H1 (cell line): Measurements from ENCODE around the gene SLC22A23. TPM values are rescaled to one million over a fixed set of nuclear protein-coding genes. Genes with fewer than 3 reads are reported as not detected.

Experiments
- CTCF ChIA-PET: fragments of 300-600 bp; sonication (Branson Sonifier 250); formaldehyde crosslinking; loops from one replicate; lab custom pipeline; 2021; ENCODE audit not compliant: partially characterized antibody; lab: Charles Lee
- POLR2A ChIA-PET: fragments of 300-600 bp; sonication (Branson Sonifier 250); formaldehyde crosslinking; loops from one replicate; lab custom pipeline; 2021; ENCODE audit warnings: inconsistent platforms; ENCODE audit not compliant: partially characterized antibody; lab: Charles Lee
- DNase-seq, 2 experiments: peaks; one replicate each; pipeline versions ENCODE4 v3.0.0 to v3.0.0-alpha.2; 2010 to 2022; ENCODE audit warnings: low spot score in 2 of 2, low read depth in 1 of 2, mixed read lengths in 1 of 2
- FAIRE-seq: peaks from 2 replicates; lab custom pipeline; 2011; peaks lifted over from hg19 to GRCh38; lab: Jason Lieb, UNC
- H2AFZ ChIP-seq: 2 replicates; pipeline ENCODE4 v1.8.1; 2012; ENCODE audit warnings: low read length, inconsistent platforms
- H2AK5ac ChIP-seq: 2 replicates; pipeline ENCODE4 v1.6.1; 2013; ENCODE audit warnings: low read depth, low read length
- H2BK120ac ChIP-seq: replicated peaks from 2 replicates; pipeline ENCODE3; 2013; ENCODE audit warnings: low read depth, low read length, inconsistent platforms
- H2BK12ac ChIP-seq: 2 replicates; pipeline ENCODE4 v1.6.1; 2013; ENCODE audit warnings: low read depth, low read length
- H2BK15ac ChIP-seq: 2 replicates; pipeline ENCODE4 v1.6.1; 2013; ENCODE audit warnings: low read length
- H2BK20ac ChIP-seq: 2 replicates; pipeline ENCODE4 v1.6.1; 2013; ENCODE audit warnings: low read length
- H2BK5ac ChIP-seq: 2 replicates; pipeline ENCODE4 v1.6.1; 2013; ENCODE audit warnings: low read depth, low read length
- H3K14ac ChIP-seq: 2 replicates; pipeline ENCODE4 v1.6.1; 2013; ENCODE audit warnings: inconsistent platforms; ENCODE audit not compliant: insufficient read length
- H3K18ac ChIP-seq: 2 replicates; pipeline ENCODE4 v1.6.1; 2013; ENCODE audit warnings: low read length; ENCODE audit errors: extremely low read depth
- H3K23ac ChIP-seq: 2 replicates; pipeline ENCODE4 v1.6.1; 2013; ENCODE audit warnings: inconsistent platforms; ENCODE audit not compliant: insufficient read length
- H3K23me2 ChIP-seq: 2 replicates; pipeline ENCODE4 v1.6.1; 2013; ENCODE audit warnings: low read depth, low read length
- H3K27ac ChIP-seq: 2 replicates; pipeline ENCODE4 v1.6.1; 2011; ENCODE audit warnings: low read depth, low read length, inconsistent platforms
- H3K27me3 ChIP-seq, 4 experiments: replicated peaks in 1 of 4; 1 replicate in 1 of 4; 2 replicates in 3 of 4; pipeline versions ENCODE4 v1.6.1 to v1.8.1; 2011 to 2013; ENCODE audit warnings: low read length in 3 of 4, mild to moderate bottlenecking in 3 of 4, inconsistent platforms in 2 of 4, mixed read lengths in 2 of 4, moderate library complexity in 1 of 4; ENCODE audit not compliant: control insufficient read depth in 3 of 4, insufficient read depth in 3 of 4; ENCODE audit errors: extremely low read depth in 1 of 4
- H3K36me3 ChIP-seq, 4 experiments: 2 replicates each; pipeline versions ENCODE4 v1.6.1 to v1.8.1; 2011 to 2013; ENCODE audit warnings: mild to moderate bottlenecking in 4 of 4, low read length in 3 of 4, moderate library complexity in 2 of 4, control low read depth in 1 of 4, inconsistent platforms in 1 of 4; ENCODE audit not compliant: insufficient read depth in 4 of 4, control insufficient read depth in 2 of 4
- H3K4ac ChIP-seq: replicated peaks from 2 replicates; pipeline ENCODE3; 2013; ENCODE audit warnings: low read length, low read depth, mixed read lengths, inconsistent platforms; ENCODE audit not compliant: insufficient read length
- H3K4me1 ChIP-seq, 4 experiments: replicated peaks in 1 of 4; 1 replicate in 1 of 4; 2 replicates in 3 of 4; pipeline versions ENCODE4 v1.6.1 to v1.8.1; 2011 to 2013; ENCODE audit warnings: low read length in 3 of 4, inconsistent platforms in 2 of 4, mixed read lengths in 1 of 4; ENCODE audit not compliant: insufficient read depth in 4 of 4, control insufficient read depth in 3 of 4
- H3K4me2 ChIP-seq, 2 experiments: 2 replicates each; pipeline versions ENCODE4 v1.6.1 to v1.8.1; 2011 to 2013; ENCODE audit warnings: low read depth in 2 of 2, low read length in 2 of 2, control low read depth in 1 of 2, inconsistent platforms in 1 of 2, mild to moderate bottlenecking in 1 of 2; ENCODE audit not compliant: insufficient read depth in 1 of 2
- H3K4me3 ChIP-seq, 4 experiments: fragments of 200-600, 300-600 bp in 1 of 4; sonication (generic), shearing (Covaris generic), sonication (Bioruptor Twin) in 1 of 4; 2 replicates each; pipeline versions ENCODE4 v1.5.1 to v1.8.1; 2011 to 2016; ENCODE audit warnings: low read length in 4 of 4, low read depth in 3 of 4, control low read depth in 2 of 4, inconsistent platforms in 2 of 4, mild to moderate bottlenecking in 2 of 4, mixed read lengths in 1 of 4, moderate library complexity in 1 of 4; ENCODE audit not compliant: insufficient read depth in 2 of 4; ENCODE audit errors: extremely low read depth in 1 of 4
- H3K56ac ChIP-seq: replicated peaks from 2 replicates; pipeline ENCODE3; 2013; ENCODE audit warnings: low read depth, mild to moderate bottlenecking, mixed read lengths, low read length, inconsistent platforms; ENCODE audit not compliant: insufficient read length
- H3K79me1 ChIP-seq: 2 replicates; pipeline ENCODE4 v1.6.1; 2013; ENCODE audit warnings: low read depth, low read length, control low read depth
- H3K79me2 ChIP-seq, 2 experiments: 2 replicates each; pipeline versions ENCODE4 v1.6.1 to v1.8.1; 2012 to 2013; ENCODE audit warnings: low read length in 2 of 2, mild to moderate bottlenecking in 2 of 2, inconsistent platforms in 1 of 2; ENCODE audit not compliant: insufficient read depth in 2 of 2, control insufficient read depth in 1 of 2
- H3K9ac ChIP-seq, 4 experiments: replicated peaks in 1 of 4; 1 replicate in 1 of 4; 2 replicates in 3 of 4; pipeline versions ENCODE4 v1.6.1 to v1.8.1; 2011 to 2013; ENCODE audit warnings: low read depth in 3 of 4, low read length in 3 of 4, control low read depth in 2 of 4, mild to moderate bottlenecking in 2 of 4, moderate library complexity in 2 of 4, inconsistent platforms in 1 of 4; ENCODE audit errors: extremely low read depth in 1 of 4
- H3K9me3 ChIP-seq, 2 experiments: 2 replicates each; pipeline versions ENCODE4 v1.6.1 to v1.8.1; 2012 to 2013; ENCODE audit warnings: mild to moderate bottlenecking in 2 of 2, moderate library complexity in 2 of 2, control low read depth in 1 of 2, inconsistent platforms in 1 of 2, low read depth in 1 of 2, low read length in 1 of 2, mixed read lengths in 1 of 2; ENCODE audit not compliant: insufficient read depth in 2 of 2
- H4K20me1 ChIP-seq, 2 experiments: replicated peaks in 1 of 2; 2 replicates each; pipeline versions ENCODE3 to v1.8.1; 2011 to 2013; ENCODE audit warnings: inconsistent platforms in 2 of 2, low read length in 2 of 2, mild to moderate bottlenecking in 1 of 2; ENCODE audit not compliant: insufficient read depth in 2 of 2, control insufficient read depth in 1 of 2
- H4K5ac ChIP-seq: 2 replicates; pipeline ENCODE4 v1.6.1; 2013; ENCODE audit warnings: low read length, low read depth, mixed read lengths, inconsistent platforms; ENCODE audit not compliant: insufficient read length
- H4K8ac ChIP-seq: 2 replicates; pipeline ENCODE4 v1.8.0; 2013; ENCODE audit warnings: mild to moderate bottlenecking, moderate library complexity, low read length, inconsistent platforms; ENCODE audit not compliant: insufficient read depth; ENCODE audit errors: extremely low read depth
- H4K91ac ChIP-seq: replicated peaks from 2 replicates; pipeline ENCODE3; 2013; ENCODE audit warnings: low read length, mixed read lengths, inconsistent platforms; ENCODE audit not compliant: insufficient read length
- ASH2L ChIP-seq: fragments of 200-600, 300-600 bp; sonication (generic); IDR thresholded peaks from one replicate; pipeline ENCODE4 v1.7.1; 2017; ENCODE audit warnings: low read length
- FOSL1 ChIP-seq: IDR thresholded peaks from 2 replicates; pipeline ENCODE4 v1.6.1; 2011; ENCODE audit warnings: mild to moderate bottlenecking, low read depth, low read length, moderate library complexity; ENCODE audit not compliant: insufficient read depth
- GABPA ChIP-seq: IDR thresholded peaks from 2 replicates; pipeline ENCODE4 v1.6.1; 2011; ENCODE audit warnings: mild to moderate bottlenecking, low read length, moderate library complexity, borderline replicate concordance; ENCODE audit not compliant: insufficient read depth
- SIN3A ChIP-seq, 2 experiments: IDR thresholded peaks in 1 of 2; conservative IDR thresholded peaks in 1 of 2; 2 replicates each; pipeline ENCODE4 v1.6.1; 2011 to 2012; ENCODE audit warnings: low read length in 2 of 2, improper control_type of control experiment in 1 of 2, low read depth in 1 of 2, mild to moderate bottlenecking in 1 of 2
- SIRT6 ChIP-seq: IDR thresholded peaks from one replicate; pipeline ENCODE4 v1.7.1; 2012; ENCODE audit warnings: low read length, inconsistent platforms
- WGBS, 2 experiments: shearing (Covaris generic) in 1 of 2; methylation state at CpG; one replicate each; pipeline versions ENCODE4 v1.1.6 to v1.1.7; 2013 to 2015; ENCODE audit warnings: low lambda C conversion rate in 2 of 2, mixed read lengths in 2 of 2, inconsistent platforms in 1 of 2, low coverage in 1 of 2, missing lambda C conversion rate in 1 of 2; ENCODE audit not compliant: insufficient replicate concordance in 2 of 2, insufficient coverage in 1 of 2, insufficient read length in 1 of 2; ENCODE audit errors: extremely low coverage in 1 of 2, missing lambda C conversion rate in 1 of 2; 5-methylcytosine and 5-hydroxymethylcytosine counted together
- polyA plus RNA-seq, 7 experiments: library from polyadenylated mRNA; depleted of rRNA in 3 of 7; stranded (reverse) in 5 of 7; unstranded in 2 of 7; fragments of >200 nt in 5 of 7; fragments of 200-250 nt in 2 of 7; gene quantifications; 1 replicate in 5 of 7; 2 replicates in 1 of 7; 4 replicates in 1 of 7; pipeline versions ENCODE4 v1.2.1 to v1.2.3, GENCODE V29; 2011 to 2013; ENCODE audit warnings: missing spikeins in 2 of 7, mixed read lengths in 2 of 7
- total RNA-seq: library from RNA; stranded (reverse); fragmentation: NEBNext Ultra II Directional; extraction: Animal tissue kit (Norgen Biotek cat#: 25700); gene quantifications from 2 replicates; pipeline ENCODE4 v1.2.1, GENCODE V29; 2021

SLC22A23 gene
- total and polyA plus RNA-seq, 2 of the 8 experiments (the other 6 are each of a cell fraction or from before 2014, with no cell fraction given) = 9.9 to 38.4 TPM

- ChIA-PET CTCF (interaction anchor here (0.8 to 1.2 kb wide), 2 partner anchors 10 to 23 kb away, joined by 3 to 4 read pairs; no protein-coding TSS in a partner anchor), POLR2A (interaction anchor here (0.7 to 1.1 kb wide), 2 partner anchors 10 to 166 kb away, joined by 3 read pairs; no protein-coding TSS in a partner anchor)
- Histone ChIP-seq H3K23ac (no peak overlapping the region), H2BK15ac (no peak overlapping the region), H3K4me2 (peak overlapping the region; percentile 18 to 53; a peak in 3 of 4 replicates), H4K5ac (no peak overlapping the region), H3K18ac (no peak overlapping the region), H3K4me1 (peaks cover 20 to 46% (median 32%) of the 10 kb centered on the region in 4 experiments), H3K27ac (no peak overlapping the region), H3K27me3 (no peaks in the 10 kb centered on the region), H4K91ac (no peak overlapping the region), H2AK5ac (no peak overlapping the region), H3K9me3 (no peaks in the 10 kb centered on the region), H3K14ac (no peak overlapping the region), H3K56ac (no peak overlapping the region), H3K4me3 (peak overlapping the region in 1 of 4 experiments; percentile 17; a peak in 1 of 8 replicates), H2BK12ac (no peak overlapping the region), H2AFZ (no peak overlapping the region), H3K4ac (no peak overlapping the region), H3K79me1 (peaks cover 3% of the 10 kb centered on the region; the same call in 1 of the 2 replicates), H4K8ac (no peak overlapping the region), H3K36me3 (no peaks in the 10 kb centered on the region), H3K23me2 (no peaks in the 10 kb centered on the region; the same call in 1 of the 2 replicates), H3K9ac (no peak overlapping the region), H2BK120ac (no peak overlapping the region), H3K79me2 (peaks cover 0 to 18% of the 10 kb centered on the region in 2 experiments; a peak in 2 of 4 replicates), H4K20me1 (peaks cover 0 to 2% of the 10 kb centered on the region in 2 experiments), H2BK5ac (no peak overlapping the region), H2BK20ac (no peak overlapping the region)
- peak; percentile 82 for FAIRE-seq
- no peak for DNase-seq
- WGBS, 2 experiments = 12% methylated on average over 6 of the region's 6 CpGs; no CpG with 5 or more reads in 1 of the 2 experiments
- no peak for TF ChIP-seq SIRT6
- no peak for TF ChIP-seq ASH2L
- no peak for TF ChIP-seq FOSL1
- TF ChIP-seq GABPA = no peak
- TF ChIP-seq SIN3A (conservative IDR thresholded peaks at IDR 0.05 in 1 of 2, IDR thresholded peaks at IDR 0.05 in 1 of 2; ENCODE audit: low read depth in 1 of 2, low read length in 2 of 2) = 0 out of 4 replicates have a peak, but pooled peaks of 1 of the 2 experiments have one; percentile 55
Observed at GRCh38 chr6:3341467-3341866, 115.4 kb downstream of the SLC22A23 start.
